Measurements from ENCODE around the gene AAK1.
"Not testable (repeated sequence)": the region's sequence is repeated elsewhere in the genome, so short reads cannot be mapped to it uniquely, and the experiment has no call there.

Gene AAK1

GRCh38 chr2:69659349-69659748 lies 15.8 kb upstream of the AAK1 start:
- no peak for TF ChIP-seq CTCF (IDR thresholded peaks at IDR 0.05; ENCODE audit: low read depth, low read length)
- no peak for DNase-seq (ENCODE audit: extremely low read depth, low read depth)

- TF ChIP-seq CTCF (IDR thresholded peaks at IDR 0.05; ENCODE audit: low read depth, low read length): no peak
- peak; percentile 4 for DNase-seq (ENCODE audit: extremely low read depth, low read depth)
Observed at GRCh38 chr2:69652206-69652605, 8.7 kb upstream of the AAK1 start.

GRCh38 chr2:69647196-69647595 lies 3.7 kb upstream of the AAK1 start:
- DNase-seq (ENCODE audit: extremely low read depth, low read depth): not testable (repeated sequence)

GRCh38 chr2:69646714-69647113 lies 3.2 kb upstream of the AAK1 start:
- no peak for DNase-seq (ENCODE audit: extremely low read depth, low read depth)
- no peak for TF ChIP-seq CTCF (IDR thresholded peaks at IDR 0.05; ENCODE audit: low read depth, low read length)

GRCh38 chr2:69645921-69646320 lies 2.4 kb upstream of the AAK1 start:
- DNase-seq (ENCODE audit: extremely low read depth, low read depth): no peak
- no peak for TF ChIP-seq CTCF (IDR thresholded peaks at IDR 0.05; ENCODE audit: low read depth, low read length)

DNA sequence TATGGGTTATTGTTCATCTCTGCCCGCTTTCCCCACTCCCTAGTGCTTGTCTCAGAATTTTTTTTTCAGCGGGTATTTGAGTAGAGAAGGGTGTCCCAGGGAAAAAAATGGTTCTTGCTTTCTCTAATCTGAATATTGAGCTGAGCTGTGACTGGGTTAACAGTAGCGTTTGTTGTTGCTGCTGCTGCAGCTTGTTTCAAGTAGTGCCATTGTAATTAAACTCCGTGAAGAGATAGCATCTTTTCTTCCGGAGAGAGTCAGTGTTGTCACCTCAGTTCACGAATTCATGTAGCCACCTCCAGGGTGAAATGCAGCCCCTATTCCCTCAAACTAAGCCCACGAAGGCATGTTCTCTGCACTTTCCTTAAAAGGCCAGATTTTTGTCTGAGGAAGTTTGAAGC lies 1.5 kb upstream of the AAK1 start:
- no peak for TF ChIP-seq CTCF (IDR thresholded peaks at IDR 0.05; ENCODE audit: low read depth, low read length)
- DNase-seq (ENCODE audit: extremely low read depth, low read depth): no peak

DNA sequence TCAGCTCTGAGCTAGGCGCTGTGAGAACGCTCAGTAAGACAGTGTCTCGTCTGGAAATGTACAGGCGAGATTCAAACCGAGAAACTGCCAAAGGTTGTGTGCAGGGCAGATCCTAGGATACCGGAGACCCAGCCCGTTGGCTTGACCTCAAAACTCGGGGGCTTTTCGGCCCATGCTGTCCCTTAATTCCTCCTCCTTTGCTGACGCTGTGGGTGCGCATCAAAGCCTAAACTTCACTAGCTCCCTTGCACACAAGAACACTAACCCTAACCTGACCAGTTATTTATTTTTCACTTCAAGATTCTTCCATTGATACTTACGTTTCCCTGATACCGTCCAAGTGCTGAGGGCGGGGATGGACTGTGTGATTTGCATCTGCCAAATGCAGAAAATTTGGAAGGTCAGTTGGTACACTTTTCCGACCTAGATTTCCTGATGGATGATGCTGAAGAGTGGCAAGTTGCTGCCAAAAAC lies 1.0 kb upstream of the AAK1 start:
- DNase-seq (ENCODE audit: extremely low read depth, low read depth): no peak
- no peak for TF ChIP-seq CTCF (IDR thresholded peaks at IDR 0.05; ENCODE audit: low read depth, low read length)
